Astrocyte (in vitro differentiated cells and primary cell): ENCODE data around the gene SLCO3A1. TPM values are rescaled to one million over a fixed set of nuclear protein-coding genes. Genes with fewer than 3 reads are reported as not detected.
"Not testable (repeated sequence)": the region's sequence is repeated elsewhere in the genome, so short reads cannot be mapped to it uniquely, and the experiment has no call there.

ENCODE experiments used
- DNase-seq: peaks from one replicate; pipeline ENCODE4 v3.0.0-alpha.2; 2010; ENCODE audit warnings: low read depth
- FAIRE-seq: peaks from 2 replicates; lab custom pipeline; 2011; peaks lifted over from hg19 to GRCh38; lab: Jason Lieb, UNC
- H2AFZ ChIP-seq: 2 replicates; pipeline ENCODE4 v1.6.0; 2012; ENCODE audit warnings: low read depth, low read length, inconsistent platforms
- H3K27ac ChIP-seq: 2 replicates; pipeline ENCODE4 v1.5.1; 2011; ENCODE audit warnings: low read depth, low read length, inconsistent platforms
- H3K27me3 ChIP-seq: 2 replicates; pipeline ENCODE4 v1.6.0; 2011; ENCODE audit warnings: low read length, inconsistent platforms; ENCODE audit not compliant: insufficient read depth
- H3K36me3 ChIP-seq: 2 replicates; pipeline ENCODE4 v1.5.1; 2011; ENCODE audit warnings: low read length, inconsistent platforms; ENCODE audit not compliant: insufficient read depth
- H3K4me1 ChIP-seq: 2 replicates; pipeline ENCODE4 v1.5.1; 2011; ENCODE audit warnings: low read length, inconsistent platforms; ENCODE audit not compliant: insufficient read depth
- H3K4me2 ChIP-seq: 2 replicates; pipeline ENCODE4 v1.6.0; 2012; ENCODE audit warnings: low read length, inconsistent platforms
- H3K4me3 ChIP-seq: 2 replicates; pipeline ENCODE4 v1.5.1; 2011; ENCODE audit warnings: low read depth, mild to moderate bottlenecking, low read length, inconsistent platforms; ENCODE audit not compliant: insufficient read depth
- H3K79me2 ChIP-seq: 2 replicates; pipeline ENCODE4 v1.6.0; 2012; ENCODE audit warnings: mild to moderate bottlenecking, low read length, inconsistent platforms; ENCODE audit not compliant: insufficient read depth
- H3K9ac ChIP-seq: 2 replicates; pipeline ENCODE4 v1.6.0; 2012; ENCODE audit warnings: mild to moderate bottlenecking, low read length, inconsistent platforms
- H3K9me3 ChIP-seq: 2 replicates; pipeline ENCODE4 v1.5.1; 2012; ENCODE audit warnings: low read depth, mild to moderate bottlenecking, low read length, inconsistent platforms; ENCODE audit not compliant: insufficient read depth
- H4K20me1 ChIP-seq: 2 replicates; pipeline ENCODE4 v1.6.0; 2012; ENCODE audit warnings: low read length, inconsistent platforms; ENCODE audit not compliant: insufficient read depth
- H3K27ac Mint-ChIP-seq: one replicate; pipeline ENCODE4 v1.8.0; 2021; ENCODE audit warnings: mild to moderate bottlenecking, mixed read lengths; ENCODE audit not compliant: unreplicated experiment
- H3K27me3 Mint-ChIP-seq: one replicate; pipeline ENCODE4 v1.8.0; 2021; ENCODE audit warnings: low read depth, mixed read lengths; ENCODE audit not compliant: unreplicated experiment
- H3K36me3 Mint-ChIP-seq: one replicate; pipeline ENCODE4 v1.8.0; 2021; ENCODE audit warnings: low read depth, mixed read lengths; ENCODE audit not compliant: unreplicated experiment
- H3K4me1 Mint-ChIP-seq: one replicate; pipeline ENCODE4 v1.8.0; 2021; ENCODE audit warnings: low read depth, mixed read lengths; ENCODE audit not compliant: unreplicated experiment
- H3K4me3 Mint-ChIP-seq: one replicate; pipeline ENCODE4 v1.8.0; 2021; ENCODE audit warnings: mild to moderate bottlenecking, moderate library complexity, mixed read lengths; ENCODE audit not compliant: unreplicated experiment
- H3K9me3 Mint-ChIP-seq: one replicate; pipeline ENCODE4 v1.8.0; 2021; ENCODE audit warnings: mild to moderate bottlenecking, mixed read lengths; ENCODE audit not compliant: unreplicated experiment
- EZH2 ChIP-seq: IDR thresholded peaks from 2 replicates; pipeline ENCODE4 v1.6.1; 2012; ENCODE audit warnings: mild to moderate bottlenecking, low read length, inconsistent platforms; ENCODE audit not compliant: insufficient read depth
- total RNA-seq: library from RNA; stranded (reverse); gene quantifications from 2 replicates; pipeline ENCODE4 v1.2.1, GENCODE V29; 2021
- TF ChIP-seq, protein P1 (sequence below): IDR thresholded peaks from 2 replicates; pipeline ENCODE4 v1.5.1; 2011; ENCODE audit warnings: low read depth, mild to moderate bottlenecking, inconsistent platforms, low read length, moderate library complexity; ENCODE audit not compliant: insufficient read depth

Gene SLCO3A1
- total RNA-seq, 1 donor from 2014 or later = 9.4 TPM

DNA sequence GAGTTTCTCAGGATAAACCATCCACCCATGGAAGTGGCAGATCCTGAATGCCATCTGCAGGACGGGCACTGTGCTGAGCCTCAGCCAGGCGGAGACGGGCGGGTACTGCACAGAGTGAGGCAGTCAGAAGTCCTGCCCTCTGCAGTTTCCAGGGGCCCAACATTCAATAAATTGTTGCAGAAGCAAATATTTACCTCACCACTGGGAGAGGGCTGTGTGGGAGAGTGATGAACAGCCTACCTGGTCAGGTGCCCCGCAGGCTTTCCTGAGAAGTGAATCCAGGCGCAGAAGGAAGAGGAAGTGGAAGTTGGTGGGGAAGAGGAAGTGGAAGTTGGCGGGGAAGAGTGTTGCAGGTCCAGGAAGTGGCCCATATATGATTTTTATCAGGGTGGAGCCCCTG lies 100.8 kb downstream of the SLCO3A1 start:
- Mint-ChIP-seq H3K4me3 (no peak overlapping the region), H3K9me3 (no peaks in the 10 kb centered on the region), H3K4me1 (peaks cover 15% of the 10 kb centered on the region), H3K36me3 (no peaks in the 10 kb centered on the region), H3K27me3 (peaks cover 2% of the 10 kb centered on the region), H3K27ac (no peak overlapping the region)
- no peaks in the 10 kb centered on the region for H3K9me3 ChIP-seq
- H3K4me1 ChIP-seq = peaks cover 3% of the 10 kb centered on the region
- no peaks in the 10 kb centered on the region for H3K79me2 ChIP-seq
- no peak overlapping the region for H3K4me3 ChIP-seq
- FAIRE-seq (no peak), DNase-seq (no peak)
- no peak overlapping the region for H3K27ac ChIP-seq
- H4K20me1 ChIP-seq = no peaks in the 10 kb centered on the region
- no peaks in the 10 kb centered on the region for H3K36me3 ChIP-seq
- H2AFZ ChIP-seq = no peak overlapping the region
- no peak overlapping the region for H3K4me2 ChIP-seq
- no peaks in the 10 kb centered on the region for H3K27me3 ChIP-seq
- TF ChIP-seq, protein P1, sequence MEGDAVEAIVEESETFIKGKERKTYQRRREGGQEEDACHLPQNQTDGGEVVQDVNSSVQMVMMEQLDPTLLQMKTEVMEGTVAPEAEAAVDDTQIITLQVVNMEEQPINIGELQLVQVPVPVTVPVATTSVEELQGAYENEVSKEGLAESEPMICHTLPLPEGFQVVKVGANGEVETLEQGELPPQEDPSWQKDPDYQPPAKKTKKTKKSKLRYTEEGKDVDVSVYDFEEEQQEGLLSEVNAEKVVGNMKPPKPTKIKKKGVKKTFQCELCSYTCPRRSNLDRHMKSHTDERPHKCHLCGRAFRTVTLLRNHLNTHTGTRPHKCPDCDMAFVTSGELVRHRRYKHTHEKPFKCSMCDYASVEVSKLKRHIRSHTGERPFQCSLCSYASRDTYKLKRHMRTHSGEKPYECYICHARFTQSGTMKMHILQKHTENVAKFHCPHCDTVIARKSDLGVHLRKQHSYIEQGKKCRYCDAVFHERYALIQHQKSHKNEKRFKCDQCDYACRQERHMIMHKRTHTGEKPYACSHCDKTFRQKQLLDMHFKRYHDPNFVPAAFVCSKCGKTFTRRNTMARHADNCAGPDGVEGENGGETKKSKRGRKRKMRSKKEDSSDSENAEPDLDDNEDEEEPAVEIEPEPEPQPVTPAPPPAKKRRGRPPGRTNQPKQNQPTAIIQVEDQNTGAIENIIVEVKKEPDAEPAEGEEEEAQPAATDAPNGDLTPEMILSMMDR = no peak
- TF ChIP-seq EZH2 = no peak
- H3K9ac ChIP-seq = no peak overlapping the region

DNA sequence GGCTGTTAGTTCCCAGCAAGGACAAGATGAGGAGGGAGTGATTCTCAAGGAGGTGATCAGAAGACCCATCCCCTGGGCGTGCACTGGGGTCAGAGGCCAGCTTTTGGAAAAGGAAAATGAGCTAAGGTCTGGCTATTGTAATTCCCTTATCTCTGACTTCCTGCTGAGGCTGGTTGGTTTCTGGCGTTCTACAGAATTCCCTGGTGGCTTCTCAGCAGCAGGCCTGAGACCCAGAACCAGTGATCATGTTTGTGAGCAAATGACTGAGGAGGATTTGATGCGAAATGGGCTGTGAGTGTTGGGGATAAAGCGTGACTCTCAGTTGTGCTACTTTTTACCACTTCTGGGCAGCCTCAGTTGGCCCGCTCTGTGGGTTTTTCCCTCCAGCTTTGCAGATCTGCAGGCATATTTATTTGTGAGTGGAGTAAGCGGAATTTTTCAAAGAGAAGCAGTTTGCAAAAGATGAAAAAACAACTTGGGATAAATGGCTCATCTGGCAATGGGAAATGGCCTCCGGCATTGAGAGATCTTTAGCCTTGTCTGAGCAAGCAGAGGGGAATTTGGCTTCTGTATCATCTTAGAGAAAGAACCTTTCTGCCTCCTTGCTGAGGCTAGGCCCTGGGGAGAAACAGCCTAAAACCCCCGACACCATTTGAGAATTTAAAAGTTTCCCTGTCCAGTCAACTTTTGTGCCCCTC lies 102.7 kb downstream of the SLCO3A1 start:
- TF ChIP-seq, protein P1 = no peak
- TF ChIP-seq EZH2 = no peak
- Histone ChIP-seq H3K4me2 (no peak overlapping the region), H2AFZ (no peak overlapping the region), H3K36me3 (no peaks in the 10 kb centered on the region), H3K27ac (no peak overlapping the region), H3K4me1 (peaks cover 3% of the 10 kb centered on the region), H3K9ac (no peak overlapping the region), H4K20me1 (no peaks in the 10 kb centered on the region), H3K4me3 (no peak overlapping the region), H3K27me3 (no peaks in the 10 kb centered on the region), H3K79me2 (no peaks in the 10 kb centered on the region), H3K9me3 (no peaks in the 10 kb centered on the region)
- Mint-ChIP-seq H3K27me3 (peaks cover 2% of the 10 kb centered on the region), H3K9me3 (no peaks in the 10 kb centered on the region), H3K4me1 (peaks cover 7% of the 10 kb centered on the region), H3K4me3 (no peak overlapping the region), H3K27ac (peak overlapping the region; percentile 73), H3K36me3 (no peaks in the 10 kb centered on the region)
- FAIRE-seq = no peak
- DNase-seq = no peak

DNA sequence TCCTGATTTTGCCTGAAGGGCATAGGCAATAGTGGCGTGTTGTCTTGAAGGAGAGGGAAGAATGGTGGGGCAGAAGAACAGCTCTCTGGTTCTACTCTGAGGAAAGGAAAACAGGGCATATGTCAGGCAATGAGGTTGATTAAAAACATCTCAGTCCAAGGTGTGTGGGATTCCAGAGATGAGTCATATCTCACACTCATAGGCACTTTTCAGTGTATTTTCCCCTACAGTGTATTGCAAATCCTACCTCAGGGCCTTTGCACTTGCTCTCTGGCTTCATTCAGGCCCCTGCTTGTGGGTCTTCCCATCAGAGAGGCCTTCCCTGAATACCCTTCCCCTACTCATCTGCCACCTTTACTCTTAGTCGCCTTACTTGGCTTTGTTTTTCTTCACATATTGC lies 107.8 kb downstream of the SLCO3A1 start:
- TF ChIP-seq, protein P1 = no peak
- TF ChIP-seq EZH2 = no peak
- no peaks in the 10 kb centered on the region for H3K9me3 ChIP-seq
- no peak overlapping the region for H3K4me2 ChIP-seq
- H2AFZ ChIP-seq = no peak overlapping the region
- no peak overlapping the region for H3K9ac ChIP-seq
- Mint-ChIP-seq H3K4me1 (peaks cover 15% of the 10 kb centered on the region), H3K4me3 (no peak overlapping the region), H3K27ac (no peak overlapping the region), H3K27me3 (no peaks in the 10 kb centered on the region), H3K9me3 (no peaks in the 10 kb centered on the region), H3K36me3 (no peaks in the 10 kb centered on the region)
- H3K4me3 ChIP-seq = no peak overlapping the region
- H4K20me1 ChIP-seq = no peaks in the 10 kb centered on the region
- H3K27ac ChIP-seq = no peak overlapping the region
- H3K4me1 ChIP-seq = peaks cover 12% of the 10 kb centered on the region
- FAIRE-seq (no peak), DNase-seq (no peak)
- H3K79me2 ChIP-seq = no peaks in the 10 kb centered on the region
- no peaks in the 10 kb centered on the region for H3K27me3 ChIP-seq
- H3K36me3 ChIP-seq = no peaks in the 10 kb centered on the region

DNA sequence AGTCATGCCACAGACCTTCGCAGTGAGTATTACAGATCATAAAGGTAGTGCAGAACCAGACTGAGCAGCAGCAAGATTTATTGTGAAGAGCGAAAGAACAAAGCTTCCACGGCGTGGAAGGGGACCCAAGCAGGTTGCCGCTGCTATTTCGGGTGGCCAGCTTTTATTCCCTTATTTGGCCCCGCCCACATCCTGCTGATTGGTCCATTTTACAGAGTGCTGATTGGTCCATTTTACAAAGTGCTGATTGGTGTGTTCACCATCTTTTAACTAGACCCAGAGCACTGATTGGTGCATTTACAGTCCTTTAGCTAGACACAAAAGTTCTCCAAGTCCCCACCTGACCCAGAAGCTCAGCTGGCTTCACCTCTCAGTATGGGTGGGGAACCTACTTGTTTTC lies 110.2 kb downstream of the SLCO3A1 start:
- H3K36me3 Mint-ChIP-seq, H3K27me3 Mint-ChIP-seq, H3K36me3 ChIP-seq, H3K27ac Mint-ChIP-seq, H3K27me3 ChIP-seq, H3K4me3 Mint-ChIP-seq, H2AFZ ChIP-seq, FAIRE-seq, H3K9ac ChIP-seq, H3K4me2 ChIP-seq, H3K9me3 ChIP-seq, DNase-seq, H3K27ac ChIP-seq, H3K9me3 Mint-ChIP-seq, H3K79me2 ChIP-seq, H3K4me3 ChIP-seq, H4K20me1 ChIP-seq: not testable (repeated sequence)
- peaks cover 20% of the 10 kb centered on the region for H3K4me1 Mint-ChIP-seq
- H3K4me1 ChIP-seq = peaks cover 10% of the 10 kb centered on the region
